Hepatocyte (in vitro differentiated cells): ENCODE results near the gene ST6GAL2. TPM values are rescaled to one million over a fixed set of nuclear protein-coding genes. Genes with fewer than 3 reads are reported as not detected.

ENCODE experiments used
- DNase-seq: peaks from one replicate; pipeline ENCODE4 v3.0.0-alpha.2; 2016; ENCODE audit warnings: low spot score
- H2AFZ ChIP-seq: fragments of 200-600 bp; sonication (generic); 2 replicates; pipeline ENCODE4 v1.6.0; 2016; ENCODE audit warnings: antibody characterized with exemption, mild to moderate bottlenecking
- H3K27ac ChIP-seq: fragments of 200-600 bp; sonication (generic); 2 replicates; pipeline ENCODE4 v1.5.1; 2016; ENCODE audit warnings: mild to moderate bottlenecking
- H3K27me3 ChIP-seq: fragments of 200-600 bp; sonication (generic); 2 replicates; pipeline ENCODE4 v1.6.1; 2016
- H3K36me3 ChIP-seq: fragments of 200-600 bp; sonication (generic); replicated peaks from 2 replicates; pipeline ENCODE4 v1.5.1; 2016; ENCODE audit warnings: low read depth; ENCODE audit not compliant: insufficient read depth
- H3K4me1 ChIP-seq: fragments of 200-600 bp; sonication (generic); 2 replicates; pipeline ENCODE4 v1.5.1; 2016; ENCODE audit warnings: mild to moderate bottlenecking, moderate library complexity; ENCODE audit not compliant: insufficient read depth
- H3K4me2 ChIP-seq: fragments of 200-600 bp; sonication (generic); 2 replicates; pipeline ENCODE4 v1.6.0; 2016
- H3K4me3 ChIP-seq: fragments of 200-600 bp; sonication (generic); 2 replicates; pipeline ENCODE4 v1.5.1; 2016; ENCODE audit warnings: mild to moderate bottlenecking
- H3K79me2 ChIP-seq: fragments of 200-600 bp; sonication (generic); 2 replicates; pipeline ENCODE4 v1.6.0; 2017; ENCODE audit warnings: mild to moderate bottlenecking
- H3K9me2 ChIP-seq: fragments of 200-600 bp; sonication (generic); replicated peaks from 2 replicates; pipeline ENCODE4 v1.6.0; 2017; ENCODE audit warnings: mild to moderate bottlenecking; ENCODE audit not compliant: insufficient read depth
- H3K9me3 ChIP-seq: fragments of 200-600 bp; sonication (generic); 2 replicates; pipeline ENCODE4 v1.5.1; 2016; ENCODE audit warnings: low read depth, mild to moderate bottlenecking
- H4K20me1 ChIP-seq: fragments of 200-600 bp; sonication (generic); 2 replicates; pipeline ENCODE4 v1.6.0; 2016; ENCODE audit warnings: mild to moderate bottlenecking; ENCODE audit not compliant: insufficient read depth, poor library complexity, severe bottlenecking
- EZH2 ChIP-seq: fragments of 200-600 bp; sonication (generic); IDR thresholded peaks from 2 replicates; pipeline ENCODE4 v1.6.1; 2016; ENCODE audit warnings: antibody characterized with exemption, mild to moderate bottlenecking, borderline replicate concordance
- EZH2phosphoT487 ChIP-seq: fragments of 200-600 bp; sonication (generic); IDR thresholded peaks from one replicate; pipeline ENCODE4 v1.6.1; 2018; ENCODE audit warnings: antibody characterized with exemption, mild to moderate bottlenecking, low read depth, moderate library complexity; ENCODE audit not compliant: unreplicated experiment, severe bottlenecking
- WGBS: methylation state at CpG from one replicate; pipeline ENCODE4 v1.1.6; 2016; ENCODE audit warnings: low lambda C conversion rate; ENCODE audit errors: missing lambda C conversion rate; 5-methylcytosine and 5-hydroxymethylcytosine counted together
- polyA plus RNA-seq: library from polyadenylated mRNA; unstranded; fragments of >200 nt; fragmentation: Nextera tagmentation; extraction: Ambion mirVana; gene quantifications from 2 replicates; pipeline ENCODE4 v1.2.1, GENCODE V29; 2016
- total RNA-seq: library from RNA; depleted of rRNA; stranded (reverse); fragments of >200 nt; gene quantifications from 2 replicates; pipeline ENCODE4 v1.2.3, GENCODE V29; 2014
- TF ChIP-seq, protein P1 (sequence below): fragments of 200-600 bp; sonication (generic); IDR thresholded peaks from 2 replicates; pipeline ENCODE4 v1.5.1; 2016; ENCODE audit warnings: antibody characterized with exemption, mild to moderate bottlenecking; ENCODE audit not compliant: poor library complexity

ST6GAL2 gene
- total and polyA plus RNA-seq, 2 experiments from 2014 or later, result 3.2 to 14.4 TPM

DNA sequence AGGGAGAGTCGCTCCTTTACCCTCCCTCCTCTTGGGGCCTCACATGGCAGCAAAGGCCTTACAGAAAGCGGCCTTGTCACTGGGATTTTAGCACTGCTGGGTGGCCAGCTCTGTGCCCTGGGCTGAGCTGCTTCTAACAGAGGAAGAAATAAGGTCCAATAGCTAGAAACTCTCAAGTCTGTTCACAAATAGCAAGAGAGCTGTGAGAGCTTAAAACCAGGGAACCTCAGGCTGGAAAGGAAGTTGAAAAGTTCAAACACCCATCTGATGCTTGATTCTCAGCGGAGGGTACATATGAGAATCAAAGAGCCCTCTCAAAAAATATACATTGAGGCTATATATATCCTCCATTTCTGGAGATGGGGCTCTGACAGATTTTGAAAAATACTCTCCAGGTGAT is 54.7 kb downstream of the ST6GAL2 start:
- Histone ChIP-seq H3K36me3 (no peaks in the 10 kb centered on the region), H3K9me3 (no peaks in the 10 kb centered on the region), H3K27me3 (no peaks in the 10 kb centered on the region), H3K79me2 (no peaks in the 10 kb centered on the region), H3K9me2 (no peaks in the 10 kb centered on the region), H3K4me2 (no peak overlapping the region), H2AFZ (no peak overlapping the region), H4K20me1 (no peaks in the 10 kb centered on the region), H3K27ac (no peak overlapping the region), H3K4me1 (no peaks in the 10 kb centered on the region), H3K4me3 (no peak overlapping the region)
- 89% methylated on average over 3 of the region's 3 CpGs for WGBS
- DNase-seq, result no peak
- TF ChIP-seq, protein P1, sequence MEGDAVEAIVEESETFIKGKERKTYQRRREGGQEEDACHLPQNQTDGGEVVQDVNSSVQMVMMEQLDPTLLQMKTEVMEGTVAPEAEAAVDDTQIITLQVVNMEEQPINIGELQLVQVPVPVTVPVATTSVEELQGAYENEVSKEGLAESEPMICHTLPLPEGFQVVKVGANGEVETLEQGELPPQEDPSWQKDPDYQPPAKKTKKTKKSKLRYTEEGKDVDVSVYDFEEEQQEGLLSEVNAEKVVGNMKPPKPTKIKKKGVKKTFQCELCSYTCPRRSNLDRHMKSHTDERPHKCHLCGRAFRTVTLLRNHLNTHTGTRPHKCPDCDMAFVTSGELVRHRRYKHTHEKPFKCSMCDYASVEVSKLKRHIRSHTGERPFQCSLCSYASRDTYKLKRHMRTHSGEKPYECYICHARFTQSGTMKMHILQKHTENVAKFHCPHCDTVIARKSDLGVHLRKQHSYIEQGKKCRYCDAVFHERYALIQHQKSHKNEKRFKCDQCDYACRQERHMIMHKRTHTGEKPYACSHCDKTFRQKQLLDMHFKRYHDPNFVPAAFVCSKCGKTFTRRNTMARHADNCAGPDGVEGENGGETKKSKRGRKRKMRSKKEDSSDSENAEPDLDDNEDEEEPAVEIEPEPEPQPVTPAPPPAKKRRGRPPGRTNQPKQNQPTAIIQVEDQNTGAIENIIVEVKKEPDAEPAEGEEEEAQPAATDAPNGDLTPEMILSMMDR, result no peak
- TF ChIP-seq EZH2 (no peak), EZH2phosphoT487 (no peak)

DNA sequence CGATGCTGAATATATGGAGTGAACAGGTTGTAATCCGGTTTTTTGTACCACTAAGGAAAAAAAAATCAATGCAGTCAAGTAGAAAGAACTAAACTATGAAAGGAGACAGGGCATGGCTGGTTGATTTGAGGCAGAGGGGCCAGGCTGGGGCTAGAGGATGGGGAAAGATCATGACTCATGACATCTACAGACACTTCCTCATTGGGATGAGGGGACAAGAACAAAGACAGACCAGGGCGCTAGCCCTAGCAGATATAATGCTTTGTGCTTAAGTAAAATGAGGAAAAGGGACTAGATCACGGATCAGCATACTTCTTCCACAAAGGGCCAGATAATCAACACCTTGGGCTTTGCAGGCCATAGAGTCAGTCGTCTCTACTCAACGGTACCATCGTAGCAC is 55.8 kb downstream of the ST6GAL2 start:
- H3K9me2 ChIP-seq, result no peaks in the 10 kb centered on the region
- no peaks in the 10 kb centered on the region for H3K36me3 ChIP-seq
- H3K27ac ChIP-seq, result no peak overlapping the region
- no peak overlapping the region for H2AFZ ChIP-seq
- no peaks in the 10 kb centered on the region for H3K79me2 ChIP-seq
- no peak overlapping the region for H3K4me2 ChIP-seq
- TF ChIP-seq EZH2phosphoT487 (no peak), EZH2 (no peak)
- TF ChIP-seq, protein P1, result no peak
- DNase-seq, result no peak
- no peaks in the 10 kb centered on the region for H3K9me3 ChIP-seq
- no peak overlapping the region for H3K4me3 ChIP-seq
- no peaks in the 10 kb centered on the region for H4K20me1 ChIP-seq
- no peaks in the 10 kb centered on the region for H3K4me1 ChIP-seq
- H3K27me3 ChIP-seq, result no peaks in the 10 kb centered on the region
- 96% methylated on average over 7 of the region's 7 CpGs for WGBS

DNA sequence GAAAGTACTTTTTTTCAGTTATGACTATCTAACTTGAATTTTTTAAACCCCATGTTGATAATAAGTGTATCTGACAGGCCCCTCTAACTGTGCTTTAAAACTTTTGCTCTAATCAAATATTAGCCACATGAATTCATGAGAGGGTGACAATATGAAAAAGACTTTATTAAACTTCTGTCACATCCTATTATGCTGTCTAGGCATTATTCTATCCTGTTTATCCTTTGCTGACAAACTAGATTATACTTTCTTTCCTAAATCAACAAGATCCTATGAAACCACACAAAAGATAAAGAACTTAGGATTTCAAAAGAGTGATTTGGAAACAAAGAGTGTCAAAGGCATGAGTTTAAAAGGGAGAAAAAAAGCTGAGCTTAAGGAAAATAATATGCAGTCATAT is 57.8 kb downstream of the ST6GAL2 start:
- Histone ChIP-seq H2AFZ (no peak overlapping the region), H3K79me2 (no peaks in the 10 kb centered on the region), H3K4me3 (no peak overlapping the region), H3K27me3 (no peaks in the 10 kb centered on the region), H3K9me2 (no peaks in the 10 kb centered on the region), H3K9me3 (no peaks in the 10 kb centered on the region), H3K4me2 (no peak overlapping the region), H4K20me1 (no peaks in the 10 kb centered on the region), H3K27ac (no peak overlapping the region), H3K4me1 (no peaks in the 10 kb centered on the region), H3K36me3 (no peaks in the 10 kb centered on the region)
- no peak for DNase-seq
- TF ChIP-seq EZH2, result no peak
- no peak for TF ChIP-seq EZH2phosphoT487
- TF ChIP-seq, protein P1, result no peak

DNA sequence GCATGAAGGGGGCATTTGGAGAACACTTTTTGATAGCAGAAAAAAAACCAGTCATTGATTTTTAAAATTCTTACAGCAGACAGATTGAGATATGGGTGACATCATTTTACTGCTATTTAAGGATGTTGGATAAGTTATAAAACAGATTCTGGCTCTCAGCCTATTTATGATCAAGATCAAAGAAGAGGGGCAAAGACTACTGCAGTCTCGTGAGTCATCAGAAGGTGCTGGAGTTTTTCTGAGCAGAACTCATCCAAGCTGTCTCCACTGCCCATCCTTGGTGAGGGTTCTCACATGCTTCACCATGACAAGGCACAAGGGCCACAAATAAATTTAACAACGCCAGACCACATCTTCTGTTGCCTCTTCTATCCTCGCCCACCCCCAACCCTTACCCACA is 58.8 kb downstream of the ST6GAL2 start:
- no peak for DNase-seq
- WGBS, result 87% methylated on average over 3 of the region's 3 CpGs
- Histone ChIP-seq H3K27me3 (no peaks in the 10 kb centered on the region), H3K27ac (no peak overlapping the region), H4K20me1 (no peaks in the 10 kb centered on the region), H3K36me3 (no peaks in the 10 kb centered on the region), H3K79me2 (no peaks in the 10 kb centered on the region), H3K4me3 (no peak overlapping the region), H3K4me1 (no peaks in the 10 kb centered on the region), H3K9me2 (no peaks in the 10 kb centered on the region), H3K4me2 (no peak overlapping the region), H3K9me3 (no peaks in the 10 kb centered on the region), H2AFZ (no peak overlapping the region)
- TF ChIP-seq, protein P1, result no peak
- TF ChIP-seq EZH2phosphoT487 (no peak), EZH2 (no peak)
